ENCODE results near the gene PLXNA2.

DNA sequence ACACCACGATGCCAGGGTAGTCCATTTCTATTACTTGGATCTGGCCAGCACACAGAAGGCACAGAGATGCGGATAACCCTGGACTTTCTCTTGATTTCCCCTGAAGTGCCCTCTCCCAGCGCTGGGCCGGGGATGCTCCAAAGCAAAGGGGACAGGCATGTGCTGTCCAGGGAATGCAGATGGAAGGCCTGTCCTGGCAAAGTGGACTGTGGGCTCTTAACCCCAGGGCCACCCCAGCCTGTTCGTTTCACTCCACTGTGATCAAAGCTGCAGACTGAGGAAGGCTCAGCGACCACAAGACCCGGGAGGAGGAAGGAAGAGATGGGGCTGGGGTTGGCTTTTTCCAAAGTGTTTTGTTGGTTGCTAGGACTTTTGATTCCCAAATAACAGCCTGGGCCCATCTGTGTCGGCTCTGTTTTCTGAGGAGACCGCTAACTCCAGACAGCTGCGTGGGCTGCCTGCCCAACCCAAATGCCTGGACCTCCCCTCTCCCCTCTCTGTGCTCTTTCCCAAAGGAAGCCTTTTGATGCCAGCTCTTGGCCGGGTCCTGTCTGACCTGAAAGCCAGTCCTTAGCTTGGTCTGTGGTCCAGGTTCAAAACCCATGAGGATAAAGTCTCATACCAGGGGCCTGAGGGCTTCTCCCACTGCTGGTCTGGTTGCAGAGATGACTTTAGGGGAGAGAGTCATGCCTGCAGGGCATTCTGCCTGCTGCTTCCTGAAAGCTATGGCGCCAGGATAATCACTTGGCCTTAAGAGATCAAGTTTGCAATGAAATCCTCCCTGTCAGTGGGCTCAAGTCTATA, 213.7 kb downstream of the PLXNA2 start:
- TF ChIP-seq, protein P1, sequence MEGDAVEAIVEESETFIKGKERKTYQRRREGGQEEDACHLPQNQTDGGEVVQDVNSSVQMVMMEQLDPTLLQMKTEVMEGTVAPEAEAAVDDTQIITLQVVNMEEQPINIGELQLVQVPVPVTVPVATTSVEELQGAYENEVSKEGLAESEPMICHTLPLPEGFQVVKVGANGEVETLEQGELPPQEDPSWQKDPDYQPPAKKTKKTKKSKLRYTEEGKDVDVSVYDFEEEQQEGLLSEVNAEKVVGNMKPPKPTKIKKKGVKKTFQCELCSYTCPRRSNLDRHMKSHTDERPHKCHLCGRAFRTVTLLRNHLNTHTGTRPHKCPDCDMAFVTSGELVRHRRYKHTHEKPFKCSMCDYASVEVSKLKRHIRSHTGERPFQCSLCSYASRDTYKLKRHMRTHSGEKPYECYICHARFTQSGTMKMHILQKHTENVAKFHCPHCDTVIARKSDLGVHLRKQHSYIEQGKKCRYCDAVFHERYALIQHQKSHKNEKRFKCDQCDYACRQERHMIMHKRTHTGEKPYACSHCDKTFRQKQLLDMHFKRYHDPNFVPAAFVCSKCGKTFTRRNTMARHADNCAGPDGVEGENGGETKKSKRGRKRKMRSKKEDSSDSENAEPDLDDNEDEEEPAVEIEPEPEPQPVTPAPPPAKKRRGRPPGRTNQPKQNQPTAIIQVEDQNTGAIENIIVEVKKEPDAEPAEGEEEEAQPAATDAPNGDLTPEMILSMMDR (IDR thresholded peaks at IDR 0.05; ENCODE audit: insufficient read depth, low read depth, low read length): no peak
- no peak for TF ChIP-seq EZH2 (IDR thresholded peaks at IDR 0.05; ENCODE audit: insufficient read depth, low read length)

Measured in astrocyte (in vitro differentiated cells and primary cell).